ENCODE data around the gene TMEM234. TPM values are rescaled to one million over a fixed set of nuclear protein-coding genes. Genes with fewer than 3 reads are reported as not detected.

TMEM234 gene
- total RNA-seq, 4 donors from 2014 or later = 38.4 to 52.8 (median 39.2) TPM

GRCh38 chr1:32228771-32229170 lies 6.6 kb upstream of the TMEM234 start:
- H3K4me1 ChIP-seq = peaks cover under 1 to 5% of the 10 kb centered on the region in 2 donors
- peaks cover 69 to 74% of the 10 kb centered on the region in 2 donors for H3K36me3 ChIP-seq
- H3K27ac ChIP-seq = no peak overlapping the region
- H3K27me3 ChIP-seq = no peaks in the 10 kb centered on the region
- no peak for DNase-seq
- H3K9me3 ChIP-seq = no peaks in the 10 kb centered on the region
- no peak overlapping the region for H3K4me3 ChIP-seq (replicated peaks in 1 of 3)
- TF ChIP-seq POLR2A (IDR thresholded peaks at IDR 0.05) = no peak
- intact Hi-C loops (cut with DNase I) = loop anchor here (10.0 kb wide), 1 partner anchor 166 kb away; the partner anchor contains the start of gene BSDC1
- WGBS, 2 donors = 86% methylated on average over 3 of the region's 3 CpGs

GRCh38 chr1:32224285-32224684 lies 2.1 kb upstream of the TMEM234 start:
- H3K27ac ChIP-seq = no peak overlapping the region
- H3K36me3 ChIP-seq = peaks cover 43 to 46% of the 10 kb centered on the region in 2 donors
- H3K27me3 ChIP-seq = no peaks in the 10 kb centered on the region
- no peak for TF ChIP-seq CTCF (IDR thresholded peaks at IDR 0.05)
- H3K4me1 ChIP-seq = peaks cover 27 to 36% of the 10 kb centered on the region in 2 donors
- H3K4me3 ChIP-seq (replicated peaks in 1 of 3) = no peak overlapping the region
- no peak for DNase-seq
- intact Hi-C loops (cut with DNase I) = loop anchor here (10.0 kb wide), 1 partner anchor 171 kb away; the partner anchor contains the start of gene BSDC1
- 88 to 89% methylated on average over 4 of the region's 4 CpGs for whole genome bisulfite sequencing, 2 donors
- H3K9me3 ChIP-seq = no peaks in the 10 kb centered on the region

- DNase-seq = no peak
- no peaks in the 10 kb centered on the region for H3K27me3 ChIP-seq
- peaks cover 27 to 36% of the 10 kb centered on the region in 2 donors for H3K4me1 ChIP-seq
- H3K4me3 ChIP-seq (replicated peaks in 1 of 3) = peak overlapping the region in 1 of 3 donors; percentile 99
- no peaks in the 10 kb centered on the region for H3K9me3 ChIP-seq
- H3K36me3 ChIP-seq = peaks cover 37 to 40% of the 10 kb centered on the region in 2 donors
- 75 to 76% methylated on average over 3 of the region's 3 CpGs for WGBS, 2 donors
- TF ChIP-seq CTCF (IDR thresholded peaks at IDR 0.05) (no peak), POLR2A (IDR thresholded peaks at IDR 0.05) (no peak)
- intact Hi-C loops (cut with DNase I) = loop anchor here (10.0 kb wide), 1 partner anchor 171 kb away; the partner anchor contains the start of gene BSDC1
- peak overlapping the region in 2 of 3 donors; percentile 77 to 84 for H3K27ac ChIP-seq
Observed at GRCh38 chr1:32223683-32224082, 1.5 kb upstream of the TMEM234 start.

GRCh38 chr1:32221581-32221979 lies 573 bp downstream of the TMEM234 start:
- Histone ChIP-seq H3K9me3 (no peaks in the 10 kb centered on the region), H3K36me3 (peaks cover 28 to 31% of the 10 kb centered on the region in 2 donors), H3K27ac (peak overlapping the region; percentile 57 to 89 (median 84)), H3K4me1 (peaks cover 27 to 36% of the 10 kb centered on the region in 2 donors), H3K27me3 (no peaks in the 10 kb centered on the region), H3K4me3 (replicated peaks in 1 of 3) (peak overlapping the region; percentile 61 to 99 (median 90))
- TF ChIP-seq POLR2A (IDR thresholded peaks at IDR 0.05) = no peak
- no peak for TF ChIP-seq CTCF (IDR thresholded peaks at IDR 0.05)
- WGBS, 2 donors = 5 to 22% methylated on average over 5 to 13 of the region's 13 CpGs
- intact Hi-C loops (cut with DNase I) = loop anchor here (10.0 kb wide), 1 partner anchor 173 kb away; the partner anchor contains the start of gene BSDC1
- DNase-seq = no peak

- Histone ChIP-seq H3K27me3 (no peaks in the 10 kb centered on the region), H3K4me3 (replicated peaks in 1 of 3) (peak overlapping the region in 1 of 3 donors; percentile 99), H3K9me3 (no peaks in the 10 kb centered on the region), H3K36me3 (peaks cover 26 to 31% of the 10 kb centered on the region in 2 donors), H3K27ac (peak overlapping the region; percentile 57 to 89 (median 84)), H3K4me1 (peaks cover 27 to 39% of the 10 kb centered on the region in 2 donors)
- DNase-seq = peak; percentile 90 to 97
- TF ChIP-seq CTCF (IDR thresholded peaks at IDR 0.05) (no peak), POLR2A (IDR thresholded peaks at IDR 0.05) (peak in 1 of 2 donors; percentile 61)
- intact Hi-C loops (cut with DNase I) = loop anchor here (10.0 kb wide), 1 partner anchor 174 kb away; the partner anchor contains the start of gene BSDC1
- 39 to 43% methylated on average over 4 of the region's 4 CpGs for WGBS, 2 donors
Observed at GRCh38 chr1:32220746-32221580, 1.2 kb downstream of the TMEM234 start.
